KMS-11 (cell line): ENCODE measurements around the gene NCKAP5.

Experiments used
- H2AFZ ChIP-seq: fragments of 200-600 bp; sonication (generic); 2 replicates; pipeline ENCODE4 v1.6.1; 2016; ENCODE audit warnings: antibody characterized with exemption, mixed run types, low read depth
- H3K27ac ChIP-seq: fragments of 200-600 bp; sonication (generic); 2 replicates; pipeline ENCODE4 v1.6.1; 2016; ENCODE audit warnings: mild to moderate bottlenecking, mixed run types
- H3K27me3 ChIP-seq: fragments of 200-600 bp; sonication (generic); 2 replicates; pipeline ENCODE4 v1.6.1; 2017; ENCODE audit warnings: mild to moderate bottlenecking, low read depth, mixed run types, moderate library complexity; ENCODE audit not compliant: insufficient read depth
- H3K36me3 ChIP-seq: fragments of 200-600 bp; sonication (generic); 2 replicates; pipeline ENCODE4 v1.6.1; 2017; ENCODE audit warnings: mild to moderate bottlenecking, mixed run types; ENCODE audit not compliant: insufficient read depth
- H3K4me1 ChIP-seq: fragments of 200-600 bp; sonication (generic); 2 replicates; pipeline ENCODE4 v1.6.1; 2016; ENCODE audit warnings: mild to moderate bottlenecking, low read depth, mixed run types; ENCODE audit not compliant: poor library complexity, severe bottlenecking
- H3K4me2 ChIP-seq: fragments of 200-600 bp; sonication (generic); 2 replicates; pipeline ENCODE4 v1.7.0; 2016; ENCODE audit warnings: mild to moderate bottlenecking, mixed run types
- H3K4me3 ChIP-seq: fragments of 200-600 bp; sonication (generic); IDR thresholded peaks from 2 replicates; pipeline ENCODE4 v1.6.1; 2017; ENCODE audit warnings: low read depth, low read length, mixed read lengths; ENCODE audit not compliant: insufficient read depth
- H3K79me2 ChIP-seq: fragments of 200-600 bp; sonication (generic); 2 replicates; pipeline ENCODE4 v1.6.1; 2016; ENCODE audit warnings: low read depth, mixed run types; ENCODE audit not compliant: insufficient read depth
- H3K9ac ChIP-seq: fragments of 200-600 bp; sonication (generic); 2 replicates; pipeline ENCODE4 v1.6.1; 2016; ENCODE audit warnings: mild to moderate bottlenecking, mixed run types
- H4K20me1 ChIP-seq: fragments of 200-600 bp; sonication (generic); 2 replicates; pipeline ENCODE4 v1.6.1; 2016; ENCODE audit warnings: mild to moderate bottlenecking, mixed run types; ENCODE audit not compliant: insufficient read depth
- CTCF ChIP-seq: fragments of 200-600 bp; sonication (generic); conservative IDR thresholded peaks from 2 replicates; pipeline ENCODE4 v1.6.1; 2017; ENCODE audit warnings: low read depth, mild to moderate bottlenecking, antibody characterized with exemption, low read length, moderate library complexity, mixed read lengths

Gene NCKAP5

GRCh38 chr2:132904142-132904842 lies 664.0 kb downstream of the NCKAP5 start:
- H4K20me1 ChIP-seq, result no peaks in the 10 kb centered on the region
- H3K9ac ChIP-seq, result no peak overlapping the region
- H3K4me3 ChIP-seq, result no peak overlapping the region
- no peak for TF ChIP-seq CTCF
- H3K79me2 ChIP-seq, result no peaks in the 10 kb centered on the region
- H3K36me3 ChIP-seq, result no peaks in the 10 kb centered on the region
- H2AFZ ChIP-seq, result no peak overlapping the region
- no peak overlapping the region for H3K4me2 ChIP-seq
- H3K27ac ChIP-seq, result no peak overlapping the region
- H3K4me1 ChIP-seq, result no peaks in the 10 kb centered on the region
- H3K27me3 ChIP-seq, result no peaks in the 10 kb centered on the region

- Histone ChIP-seq H3K4me2 (no peak overlapping the region), H3K4me3 (no peak overlapping the region), H3K79me2 (no peaks in the 10 kb centered on the region), H3K27me3 (no peaks in the 10 kb centered on the region), H3K36me3 (no peaks in the 10 kb centered on the region), H2AFZ (no peak overlapping the region), H3K9ac (no peak overlapping the region), H3K4me1 (no peaks in the 10 kb centered on the region), H3K27ac (no peak overlapping the region), H4K20me1 (no peaks in the 10 kb centered on the region)
- TF ChIP-seq CTCF, result no peak
Measured at GRCh38 chr2:132902626-132903025, 665.6 kb downstream of the NCKAP5 start.

- Histone ChIP-seq H3K36me3 (no peaks in the 10 kb centered on the region), H3K79me2 (no peaks in the 10 kb centered on the region), H3K9ac (no peak overlapping the region), H3K4me1 (no peaks in the 10 kb centered on the region), H3K4me3 (no peak overlapping the region), H2AFZ (no peak overlapping the region), H3K27me3 (no peaks in the 10 kb centered on the region), H4K20me1 (no peaks in the 10 kb centered on the region), H3K27ac (no peak overlapping the region), H3K4me2 (no peak overlapping the region)
- TF ChIP-seq CTCF, result no peak
Measured at GRCh38 chr2:132901661-132902060, 666.6 kb downstream of the NCKAP5 start.

GRCh38 chr2:132897111-132897510 lies 671.2 kb downstream of the NCKAP5 start:
- Histone ChIP-seq H3K4me3 (no peak overlapping the region), H3K27ac (no peak overlapping the region), H3K4me1 (no peaks in the 10 kb centered on the region), H2AFZ (no peak overlapping the region), H3K27me3 (no peaks in the 10 kb centered on the region), H3K79me2 (no peaks in the 10 kb centered on the region), H3K36me3 (no peaks in the 10 kb centered on the region), H3K9ac (no peak overlapping the region), H4K20me1 (no peaks in the 10 kb centered on the region), H3K4me2 (no peak overlapping the region)
- TF ChIP-seq CTCF, result no peak
